Right lobe of liver (tissue), 6 donors: Measurements from ENCODE around the gene JMJD6. TPM values are rescaled to one million over a fixed set of nuclear protein-coding genes. Genes with fewer than 3 reads are reported as not detected.
A peak's percentile ranks its signal among the peaks of the same experiment; 100 is the strongest.

Source experiments
- ATAC-seq, 4 donors: fragments of 200-7000 bp; cut with Tn5 transposase; one replicate each; pipeline ENCODE4 v1.9.1; 2020; ENCODE audit warnings: mild to moderate bottlenecking in 4 of 4, moderate library complexity in 4 of 4
- DNase-seq, 3 donors: peaks; one replicate each; pipeline ENCODE4 v3.0.0-alpha.2; 2020
- H3K27ac ChIP-seq, 3 donors: fragments of 200-600 bp; one replicate each; pipeline ENCODE4 v1.8.0; 2022
- H3K27me3 ChIP-seq, 2 donors: fragments of 200-600 bp; one replicate each; pipeline ENCODE4 v1.8.0; 2022
- H3K36me3 ChIP-seq, 4 donors: fragments of 200-600 bp; sonication (generic) in 1 of 4; one replicate each; pipeline versions ENCODE4 v1.5.1 to v1.8.0; 2017 to 2022; ENCODE audit warnings: control low read depth in 1 of 4
- H3K4me1 ChIP-seq, 4 donors: fragments of 200-600 bp; sonication (generic) in 1 of 4; one replicate each; pipeline versions ENCODE4 v1.5.1 to v1.8.0; 2017 to 2022; ENCODE audit warnings: control low read depth in 1 of 4
- H3K4me3 ChIP-seq, 3 donors: fragments of 200-600 bp; one replicate each; pipeline ENCODE4 v1.8.0; 2022
- H3K9me3 ChIP-seq, 4 donors: fragments of 200-600 bp; sonication (generic) in 1 of 4; one replicate each; pipeline versions ENCODE4 v1.5.1 to v1.8.0; 2017 to 2022; ENCODE audit warnings: control low read depth in 1 of 4
- POLR2A ChIP-seq: fragments of 450-650 bp; IDR thresholded peaks from one replicate; pipeline ENCODE4 v1.6.1; 2017; ENCODE audit warnings: antibody characterized with exemption, mild to moderate bottlenecking
- WGBS: methylation state at CpG from one replicate; pipeline ENCODE4 v1.1.6; 2018; ENCODE audit warnings: low coverage, low lambda C conversion rate; ENCODE audit not compliant: insufficient coverage; ENCODE audit errors: missing lambda C conversion rate; 5-methylcytosine and 5-hydroxymethylcytosine counted together
- intact Hi-C, 2 donors: fragments of 100-400 bp; cut with DNase I; formaldehyde crosslinking; loops; one replicate each; pipeline versions ENCODE4 v1.11.2 to v1.14.1; 2022
- total RNA-seq, 6 experiments: library from RNA; depleted of rRNA in 2 of 6; stranded (reverse); fragments of >200 nt in 2 of 6; fragmentation: NEBNext Ultra II Directional in 3 of 6; extraction: Animal tissue kit (Norgen Biotek cat#: 25700) in 3 of 6; gene quantifications; one replicate each; pipeline versions ENCODE4 v1.1.0 to v1.2.4, GENCODE V29; 2016 to 2023
- TF ChIP-seq, protein P1 (sequence below), 4 donors: fragments of 200-600 bp in 3 of 4; fragments of 450-650 bp in 1 of 4; IDR thresholded peaks; one replicate each; pipeline versions ENCODE4 v1.5.1 to v1.8.0; 2016 to 2022; ENCODE audit warnings: antibody characterized with exemption in 4 of 4, mild to moderate bottlenecking in 2 of 4
- donor health status: DM: no; HTN: yes; CAD: no.
- donor health status: DM: no; HTN: no; CAD: no.
- donor health status: DM: no; HTN: no; CAD: no.
- donor health status: DM: no; HTN: yes; CAD: no.
- donor health status: DM: no; HTN: yes; CAD: no.

The JMJD6 gene
- total RNA-seq, 6 experiments from 2014 or later: 10.0 to 15.8 (median 11.1) TPM

DNA sequence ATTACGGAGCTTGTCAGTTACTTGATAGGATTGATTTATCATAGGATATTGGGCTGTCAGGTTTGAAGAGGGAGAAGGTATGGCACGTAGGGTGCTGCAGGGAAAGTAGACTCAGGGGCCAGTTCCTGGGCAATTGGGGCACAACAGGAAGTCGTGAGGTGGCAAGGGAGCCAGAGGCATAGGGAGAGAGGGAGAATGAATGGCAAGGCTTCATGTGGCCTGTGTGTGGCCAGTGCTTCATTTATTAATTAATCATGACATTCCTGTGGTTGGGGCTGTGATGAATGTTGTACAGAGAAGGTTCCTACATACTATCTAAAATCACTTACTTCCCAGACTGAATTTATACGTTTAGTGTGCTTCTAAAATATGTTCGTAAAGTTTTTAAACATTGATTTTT is 30.9 kb upstream of the JMJD6 start:
- H3K9me3 ChIP-seq: no peaks in the 10 kb centered on the region
- 94% methylated on average over 5 of the region's 5 CpGs for WGBS
- no peaks in the 10 kb centered on the region for H3K4me1 ChIP-seq
- TF ChIP-seq POLR2A: no peak
- TF ChIP-seq, protein P1, sequence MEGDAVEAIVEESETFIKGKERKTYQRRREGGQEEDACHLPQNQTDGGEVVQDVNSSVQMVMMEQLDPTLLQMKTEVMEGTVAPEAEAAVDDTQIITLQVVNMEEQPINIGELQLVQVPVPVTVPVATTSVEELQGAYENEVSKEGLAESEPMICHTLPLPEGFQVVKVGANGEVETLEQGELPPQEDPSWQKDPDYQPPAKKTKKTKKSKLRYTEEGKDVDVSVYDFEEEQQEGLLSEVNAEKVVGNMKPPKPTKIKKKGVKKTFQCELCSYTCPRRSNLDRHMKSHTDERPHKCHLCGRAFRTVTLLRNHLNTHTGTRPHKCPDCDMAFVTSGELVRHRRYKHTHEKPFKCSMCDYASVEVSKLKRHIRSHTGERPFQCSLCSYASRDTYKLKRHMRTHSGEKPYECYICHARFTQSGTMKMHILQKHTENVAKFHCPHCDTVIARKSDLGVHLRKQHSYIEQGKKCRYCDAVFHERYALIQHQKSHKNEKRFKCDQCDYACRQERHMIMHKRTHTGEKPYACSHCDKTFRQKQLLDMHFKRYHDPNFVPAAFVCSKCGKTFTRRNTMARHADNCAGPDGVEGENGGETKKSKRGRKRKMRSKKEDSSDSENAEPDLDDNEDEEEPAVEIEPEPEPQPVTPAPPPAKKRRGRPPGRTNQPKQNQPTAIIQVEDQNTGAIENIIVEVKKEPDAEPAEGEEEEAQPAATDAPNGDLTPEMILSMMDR (IDR thresholded peaks at IDR 0.05): no peak
- H3K4me3 ChIP-seq: no peak overlapping the region
- ATAC-seq: no peak
- H3K36me3 ChIP-seq: peaks cover 0 to 11% (median 5%) of the 10 kb centered on the region in 4 donors
- intact Hi-C loops: no loop called here
- no peak for DNase-seq
- no peaks in the 10 kb centered on the region for H3K27me3 ChIP-seq
- H3K27ac ChIP-seq: no peak overlapping the region

DNA sequence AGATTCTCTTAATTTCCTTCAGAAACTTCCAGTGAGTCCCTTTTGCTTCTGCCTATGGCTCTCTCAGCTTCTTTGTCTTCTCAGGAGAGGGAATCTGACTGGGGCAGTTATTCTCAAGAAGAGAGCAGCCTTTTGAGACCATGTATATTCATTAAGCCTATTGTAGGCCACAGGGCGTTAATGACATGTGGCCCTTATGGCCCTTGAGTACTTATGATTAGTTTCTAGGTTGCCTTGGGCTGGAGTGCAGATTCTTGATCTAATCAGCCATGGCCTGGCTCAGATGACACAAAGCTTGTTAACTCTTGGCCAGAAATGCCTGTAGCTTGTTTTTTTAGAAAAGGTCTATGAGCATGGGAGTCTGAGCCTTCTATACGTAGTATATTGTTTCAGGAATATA is 28.9 kb upstream of the JMJD6 start:
- DNase-seq (no peak), ATAC-seq (no peak)
- no peaks in the 10 kb centered on the region for H3K9me3 ChIP-seq
- intact Hi-C loops: no loop called here
- TF ChIP-seq, protein P1 (IDR thresholded peaks at IDR 0.05): no peak
- TF ChIP-seq POLR2A: no peak
- WGBS: 93% methylated on average over 2 of the region's 2 CpGs
- no peaks in the 10 kb centered on the region for H3K27me3 ChIP-seq
- H3K4me3 ChIP-seq: no peak overlapping the region
- no peaks in the 10 kb centered on the region for H3K4me1 ChIP-seq
- H3K27ac ChIP-seq: no peak overlapping the region
- H3K36me3 ChIP-seq: peaks cover 0 to 11% (median 5%) of the 10 kb centered on the region in 4 donors

DNA sequence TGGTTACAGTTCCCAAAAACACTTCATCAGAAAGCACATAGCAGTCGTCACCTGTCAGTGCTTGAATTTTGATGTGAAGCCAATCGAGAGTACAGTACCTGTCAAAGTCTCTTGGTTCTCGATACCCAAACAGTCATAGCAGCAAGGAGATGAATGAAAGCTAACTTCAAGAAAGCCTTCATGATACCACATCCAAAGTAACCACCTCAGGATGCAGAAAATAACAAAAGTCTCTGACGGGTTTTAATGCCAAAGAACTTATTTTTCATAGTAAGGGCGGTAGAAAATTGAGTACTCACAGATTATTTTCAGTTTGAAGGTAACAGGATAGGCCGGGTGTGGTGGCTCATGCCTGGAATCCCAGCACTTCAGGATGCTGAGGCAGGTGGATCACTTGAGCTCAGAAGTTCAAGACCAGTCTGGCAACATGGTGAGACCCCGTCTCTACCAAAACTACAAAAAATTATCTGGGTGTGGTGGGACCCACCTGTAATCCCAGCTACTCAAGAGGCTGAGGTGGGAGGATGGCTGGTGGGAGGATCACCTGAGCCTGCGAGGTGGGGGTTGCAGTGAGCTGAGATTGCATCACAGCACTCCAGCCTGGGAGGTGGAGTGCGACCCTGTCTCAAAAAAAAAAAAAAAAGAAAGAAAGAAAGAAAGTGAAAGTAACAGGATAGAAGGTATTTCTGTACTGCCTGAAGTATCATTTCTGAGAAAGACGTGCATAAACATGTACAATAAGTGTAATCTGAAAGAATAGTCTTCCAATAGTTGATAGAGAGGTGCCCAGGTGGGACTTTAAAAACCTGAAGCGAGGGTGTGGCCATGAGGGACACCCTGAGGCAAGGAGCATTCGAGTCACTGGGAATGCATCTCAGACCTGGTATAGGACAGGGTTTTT is 26.9 kb upstream of the JMJD6 start:
- ATAC-seq (no peak), DNase-seq (no peak)
- intact Hi-C loops: no loop called here
- H3K27me3 ChIP-seq: no peaks in the 10 kb centered on the region
- no peaks in the 10 kb centered on the region for H3K9me3 ChIP-seq
- H3K36me3 ChIP-seq: peaks cover 0 to 8% (median 4%) of the 10 kb centered on the region in 4 donors
- no peak overlapping the region for H3K4me3 ChIP-seq
- no peaks in the 10 kb centered on the region for H3K4me1 ChIP-seq
- H3K27ac ChIP-seq: no peak overlapping the region
- TF ChIP-seq, protein P1 (IDR thresholded peaks at IDR 0.05): no peak
- no peak for TF ChIP-seq POLR2A
- WGBS: 80% methylated on average over 11 of the region's 12 CpGs

DNA sequence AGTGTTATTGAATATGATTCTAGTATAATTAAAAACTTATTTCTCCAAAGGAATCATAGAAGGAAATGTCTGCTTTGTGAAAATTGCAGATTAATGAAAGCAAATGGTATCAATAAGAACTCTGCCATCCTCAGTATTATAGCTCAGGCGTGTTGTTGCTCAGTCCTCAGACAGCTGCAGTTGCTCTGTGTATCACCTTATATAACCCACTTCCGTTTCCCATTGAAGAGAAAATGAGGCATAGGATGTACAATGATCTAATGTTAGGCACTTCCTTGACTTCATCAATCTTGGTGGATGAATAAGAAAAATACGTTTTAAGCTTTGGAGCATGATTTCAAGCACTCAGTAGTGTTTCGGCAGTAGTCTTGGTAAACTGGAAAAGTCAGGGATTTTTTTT is 25.6 kb upstream of the JMJD6 start:
- peak in 1 of 4 donors; percentile 41 for ATAC-seq
- intact Hi-C loops: no loop called here
- TF ChIP-seq, protein P1 (IDR thresholded peaks at IDR 0.05): no peak
- TF ChIP-seq POLR2A: no peak
- no peaks in the 10 kb centered on the region for H3K4me1 ChIP-seq
- H3K9me3 ChIP-seq: no peaks in the 10 kb centered on the region
- no peak for DNase-seq
- H3K27me3 ChIP-seq: no peaks in the 10 kb centered on the region
- H3K36me3 ChIP-seq: peaks cover 0 to 8% (median 2%) of the 10 kb centered on the region in 4 donors
- H3K27ac ChIP-seq: no peak overlapping the region
- 79% methylated on average over 4 of the region's 4 CpGs for WGBS
- no peak overlapping the region for H3K4me3 ChIP-seq
